Suprapubic skin (tissue), 4 donors: ENCODE measurements around the gene RNLS. TPM values are rescaled to one million over a fixed set of nuclear protein-coding genes. Genes with fewer than 3 reads are reported as not detected.
"Not testable (repeated sequence)": the region's sequence is repeated elsewhere in the genome, so short reads cannot be mapped to it uniquely, and the experiment has no call there.

Experiments
- DNase-seq, 2 donors: peaks; one replicate each; pipeline ENCODE4 v3.0.0-alpha.2; 2019; ENCODE audit warnings: low spot score in 2 of 2
- H3K27ac ChIP-seq: fragments of 200-600 bp; sonication (generic); one replicate; pipeline ENCODE4 v1.5.1; 2019
- H3K27me3 ChIP-seq: fragments of 200-600 bp; sonication (generic); one replicate; pipeline ENCODE4 v1.5.1; 2019
- H3K36me3 ChIP-seq: fragments of 200-600 bp; sonication (generic); one replicate; pipeline ENCODE4 v1.5.1; 2019
- H3K4me1 ChIP-seq: fragments of 200-600 bp; sonication (generic); one replicate; pipeline ENCODE4 v1.5.1; 2019
- H3K4me3 ChIP-seq: fragments of 200-600 bp; sonication (generic); one replicate; pipeline ENCODE4 v1.5.1; 2019; ENCODE audit warnings: mild to moderate bottlenecking
- H3K9me3 ChIP-seq: fragments of 200-600 bp; sonication (generic); one replicate; pipeline ENCODE4 v1.5.1; 2019
- EP300 ChIP-seq: sonication (generic); formaldehyde crosslinking; IDR thresholded peaks from one replicate; pipeline ENCODE4 v1.6.1; 2017; ENCODE audit warnings: antibody characterized with exemption
- POLR2A ChIP-seq, 2 donors: fragments of 450-650 bp; IDR thresholded peaks; one replicate each; pipeline ENCODE4 v1.6.1; 2017; ENCODE audit warnings: antibody characterized with exemption in 2 of 2, mild to moderate bottlenecking in 2 of 2, moderate library complexity in 2 of 2
- POLR2AphosphoS5 ChIP-seq, 3 donors: sonication (generic); formaldehyde crosslinking; IDR thresholded peaks; one replicate each; pipeline ENCODE4 v1.6.1; 2017; ENCODE audit warnings: antibody characterized with exemption in 3 of 3
- WGBS: methylation state at CpG from one replicate; pipeline ENCODE4 v1.1.5; 2018; 5-methylcytosine and 5-hydroxymethylcytosine counted together
- total RNA-seq, 4 donors: library from RNA; depleted of rRNA; stranded (reverse); fragments of >200 nt; gene quantifications; one replicate each; pipeline ENCODE4 v1.1.0, GENCODE V29; 2016
- TF ChIP-seq, protein P1 (sequence below), 2 donors: fragments of 200-600 bp in 1 of 2; fragments of 450-650 bp in 1 of 2; sonication (generic) in 1 of 2; IDR thresholded peaks; one replicate each; pipeline ENCODE4 v1.5.1; 2016 to 2019; ENCODE audit warnings: antibody characterized with exemption in 2 of 2, mild to moderate bottlenecking in 1 of 2, moderate library complexity in 1 of 2

Gene RNLS
- total RNA-seq, 4 donors from 2014 or later = 9.8 to 23.7 (median 19.2) TPM

DNA sequence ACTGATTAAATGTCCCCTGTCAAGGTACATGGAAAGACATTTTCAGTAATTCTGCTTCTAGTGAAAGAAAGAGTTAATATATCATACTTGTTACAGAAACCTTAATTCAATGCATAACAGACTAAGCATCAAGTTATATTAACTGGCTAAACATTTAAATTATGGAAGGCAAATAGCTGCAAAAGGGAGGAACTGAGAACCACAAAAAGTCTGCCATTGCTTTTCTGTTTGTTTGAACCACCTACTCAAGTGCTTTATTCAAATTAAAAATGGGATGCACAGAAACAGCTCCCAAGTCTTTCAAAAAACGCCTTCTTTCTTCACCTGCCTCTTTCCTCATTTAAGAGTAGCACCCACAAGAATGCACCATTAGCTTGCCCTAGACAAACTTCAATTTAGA is 271.9 kb downstream of the RNLS start:
- 71% methylated on average over 1 of the region's 1 CpG for WGBS
- H3K4me3 ChIP-seq = no peak overlapping the region
- no peaks in the 10 kb centered on the region for H3K9me3 ChIP-seq
- peaks cover 2% of the 10 kb centered on the region for H3K4me1 ChIP-seq
- TF ChIP-seq, protein P1, sequence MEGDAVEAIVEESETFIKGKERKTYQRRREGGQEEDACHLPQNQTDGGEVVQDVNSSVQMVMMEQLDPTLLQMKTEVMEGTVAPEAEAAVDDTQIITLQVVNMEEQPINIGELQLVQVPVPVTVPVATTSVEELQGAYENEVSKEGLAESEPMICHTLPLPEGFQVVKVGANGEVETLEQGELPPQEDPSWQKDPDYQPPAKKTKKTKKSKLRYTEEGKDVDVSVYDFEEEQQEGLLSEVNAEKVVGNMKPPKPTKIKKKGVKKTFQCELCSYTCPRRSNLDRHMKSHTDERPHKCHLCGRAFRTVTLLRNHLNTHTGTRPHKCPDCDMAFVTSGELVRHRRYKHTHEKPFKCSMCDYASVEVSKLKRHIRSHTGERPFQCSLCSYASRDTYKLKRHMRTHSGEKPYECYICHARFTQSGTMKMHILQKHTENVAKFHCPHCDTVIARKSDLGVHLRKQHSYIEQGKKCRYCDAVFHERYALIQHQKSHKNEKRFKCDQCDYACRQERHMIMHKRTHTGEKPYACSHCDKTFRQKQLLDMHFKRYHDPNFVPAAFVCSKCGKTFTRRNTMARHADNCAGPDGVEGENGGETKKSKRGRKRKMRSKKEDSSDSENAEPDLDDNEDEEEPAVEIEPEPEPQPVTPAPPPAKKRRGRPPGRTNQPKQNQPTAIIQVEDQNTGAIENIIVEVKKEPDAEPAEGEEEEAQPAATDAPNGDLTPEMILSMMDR (IDR thresholded peaks at IDR 0.05) = no peak
- TF ChIP-seq POLR2AphosphoS5 (IDR thresholded peaks at IDR 0.05) (no peak), EP300 (no peak), POLR2A (IDR thresholded peaks at IDR 0.05) (no peak)
- H3K27ac ChIP-seq = no peak overlapping the region
- no peak for DNase-seq
- H3K36me3 ChIP-seq = no peaks in the 10 kb centered on the region
- H3K27me3 ChIP-seq = no peaks in the 10 kb centered on the region

DNA sequence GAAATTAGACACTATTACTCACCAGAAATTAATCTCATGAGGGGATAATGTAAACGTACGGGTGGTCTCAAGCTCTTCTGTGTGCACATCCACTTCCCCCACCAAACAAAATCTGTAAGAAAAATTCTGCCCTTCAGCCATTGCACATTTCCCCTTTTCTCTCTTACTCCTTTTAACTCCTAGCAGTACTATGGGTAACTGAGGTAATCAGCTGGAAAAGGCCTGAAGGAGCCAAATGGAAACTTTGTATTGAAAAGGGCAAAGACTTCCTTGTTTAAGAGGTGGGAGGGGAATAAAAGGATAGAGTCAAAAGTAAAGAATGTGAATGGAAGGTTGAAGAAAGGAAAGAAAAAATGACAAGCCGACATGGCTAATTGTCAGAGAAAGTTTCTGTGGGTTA is 273.8 kb downstream of the RNLS start:
- Histone ChIP-seq H3K4me3 (no peak overlapping the region), H3K27ac (no peak overlapping the region), H3K27me3 (no peaks in the 10 kb centered on the region), H3K9me3 (no peaks in the 10 kb centered on the region), H3K4me1 (no peaks in the 10 kb centered on the region), H3K36me3 (no peaks in the 10 kb centered on the region)
- TF ChIP-seq EP300 (no peak), POLR2A (IDR thresholded peaks at IDR 0.05) (no peak), POLR2AphosphoS5 (IDR thresholded peaks at IDR 0.05) (no peak)
- TF ChIP-seq, protein P1 (IDR thresholded peaks at IDR 0.05) = no peak
- DNase-seq = no peak
- 95% methylated on average over 3 of the region's 3 CpGs for WGBS

DNA sequence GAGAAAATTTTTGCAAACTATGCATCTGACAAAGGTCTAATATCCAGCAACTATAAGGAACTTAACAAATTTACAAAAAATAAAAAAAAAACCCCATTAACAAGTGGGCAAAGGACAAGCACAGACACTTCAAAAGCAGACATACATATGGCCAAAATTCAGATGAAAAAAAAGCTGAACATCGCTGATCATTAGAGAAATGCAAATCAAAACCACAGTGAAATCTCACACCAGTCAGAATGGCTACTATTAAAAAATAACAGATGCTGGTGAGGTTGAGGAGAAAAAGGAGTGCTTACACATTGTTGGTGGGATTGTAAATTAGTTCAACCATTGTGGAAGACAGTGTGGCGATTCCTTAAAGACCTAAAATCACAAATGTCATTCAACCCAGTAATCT is 274.8 kb downstream of the RNLS start:
- not testable (repeated sequence) for H3K27me3 ChIP-seq, H3K4me3 ChIP-seq, H3K27ac ChIP-seq, H3K4me1 ChIP-seq, H3K9me3 ChIP-seq, H3K36me3 ChIP-seq, DNase-seq
- 92% methylated on average over 2 of the region's 2 CpGs for WGBS

DNA sequence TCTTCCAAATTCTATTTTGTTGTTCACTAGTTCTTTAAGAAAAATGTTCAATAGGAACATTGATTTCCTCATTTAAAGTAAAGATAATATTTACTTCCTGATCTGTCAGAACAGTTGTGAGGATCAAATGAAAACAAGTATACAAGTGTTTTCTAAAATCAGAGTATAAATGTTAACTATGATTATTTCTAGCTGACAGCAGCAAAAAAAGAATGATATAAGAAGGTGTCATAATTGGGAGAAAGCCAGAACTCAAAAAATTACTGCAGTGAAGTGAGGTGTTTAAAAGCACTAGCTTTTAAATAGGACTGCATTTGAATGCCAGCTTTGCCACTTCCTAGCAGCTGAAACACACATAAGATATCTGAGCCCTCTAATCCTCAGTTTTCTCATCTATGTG is 283.3 kb downstream of the RNLS start:
- H3K36me3 ChIP-seq = no peaks in the 10 kb centered on the region
- no peak overlapping the region for H3K4me3 ChIP-seq
- H3K4me1 ChIP-seq = no peaks in the 10 kb centered on the region
- no peak for DNase-seq
- H3K27ac ChIP-seq = no peak overlapping the region
- no peaks in the 10 kb centered on the region for H3K27me3 ChIP-seq
- no peaks in the 10 kb centered on the region for H3K9me3 ChIP-seq
- TF ChIP-seq POLR2AphosphoS5 (IDR thresholded peaks at IDR 0.05) (no peak), POLR2A (IDR thresholded peaks at IDR 0.05) (no peak), EP300 (no peak)
- TF ChIP-seq, protein P1 (IDR thresholded peaks at IDR 0.05) = no peak

DNA sequence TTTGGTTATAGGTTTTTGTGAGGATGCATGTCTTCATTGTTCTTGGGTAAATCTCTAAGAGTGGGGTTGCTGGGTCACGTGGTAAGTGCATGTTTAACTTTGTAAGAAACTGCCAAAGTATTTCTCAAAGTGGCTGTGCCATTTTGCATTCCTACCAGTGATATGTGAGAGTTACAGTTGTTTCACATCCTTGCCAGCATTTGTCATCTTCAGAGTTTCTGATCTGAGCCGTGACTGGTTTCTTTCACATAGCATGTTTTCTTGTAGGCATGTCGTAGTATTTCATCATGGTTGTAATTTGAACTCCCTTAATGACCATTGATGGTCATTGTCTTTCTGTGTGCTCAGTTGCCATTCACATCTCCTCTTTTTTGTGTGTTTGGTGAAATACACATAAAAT is 286.0 kb downstream of the RNLS start:
- Histone ChIP-seq H3K27ac (no peak overlapping the region), H3K4me1 (no peaks in the 10 kb centered on the region), H3K27me3 (no peaks in the 10 kb centered on the region), H3K36me3 (no peaks in the 10 kb centered on the region), H3K4me3 (no peak overlapping the region), H3K9me3 (no peaks in the 10 kb centered on the region)
- no peak for DNase-seq
- WGBS = 89% methylated on average over 3 of the region's 3 CpGs
- no peak for TF ChIP-seq POLR2A (IDR thresholded peaks at IDR 0.05)
- TF ChIP-seq, protein P1 (IDR thresholded peaks at IDR 0.05) = no peak
- no peak for TF ChIP-seq EP300
- no peak for TF ChIP-seq POLR2AphosphoS5 (IDR thresholded peaks at IDR 0.05)

DNA sequence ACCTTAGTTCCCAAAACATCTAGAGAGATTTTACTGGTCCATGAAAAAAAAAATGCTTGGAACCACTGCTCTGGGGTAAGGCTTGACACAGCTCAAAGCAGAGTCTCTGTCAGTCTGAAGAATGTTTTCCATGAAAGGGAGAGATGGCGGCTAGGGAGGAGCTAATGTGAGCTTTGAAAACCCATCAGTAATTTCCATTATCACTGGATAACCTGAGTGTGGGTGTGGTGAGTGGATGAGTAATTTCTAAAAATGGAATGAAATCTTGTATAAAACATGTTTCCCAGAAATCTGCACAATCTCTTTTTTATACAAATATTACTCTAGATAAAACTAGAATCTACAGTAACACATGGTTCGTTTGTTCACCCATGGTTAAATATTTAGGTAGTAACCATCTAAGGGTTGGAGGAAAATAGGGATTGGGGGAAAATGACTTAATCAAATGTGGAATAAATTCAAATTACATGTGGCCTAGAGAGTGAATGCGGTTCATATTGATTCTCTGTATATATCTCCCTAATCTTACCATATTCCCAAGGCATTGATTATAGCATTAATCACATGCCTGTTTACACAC is 289.4 kb downstream of the RNLS start:
- Histone ChIP-seq H3K27ac (no peak overlapping the region), H3K27me3 (no peaks in the 10 kb centered on the region), H3K4me1 (no peaks in the 10 kb centered on the region), H3K4me3 (no peak overlapping the region), H3K36me3 (no peaks in the 10 kb centered on the region), H3K9me3 (no peaks in the 10 kb centered on the region)
- no peak for DNase-seq
- no peak for TF ChIP-seq POLR2AphosphoS5 (IDR thresholded peaks at IDR 0.05)
- 84% methylated on average over 3 of the region's 3 CpGs for WGBS
